ENCODE measurements around the gene ACCS. TPM values are rescaled to one million over a fixed set of nuclear protein-coding genes. Genes with fewer than 3 reads are reported as not detected.

The ACCS gene
- total RNA-seq, 2 donors from 2014 or later = 10.6 to 16.6 TPM

GRCh38 chr11:44036811-44037657, 29.0 kb upstream of the ACCS start:
- peak; percentile 89 for TF ChIP-seq CTCF (conservative IDR thresholded peaks at IDR 0.05)
- no peak overlapping the region for H3K4me3 Mint-ChIP-seq

GRCh38 chr11:44037658-44037998, 28.4 kb upstream of the ACCS start:
- DNase-seq = no peak
- Mint-ChIP-seq H3K4me1 (no peaks in the 10 kb centered on the region), H3K27me3 (ENCODE audit: insufficient read depth) (peaks cover 7% of the 10 kb centered on the region), H3K4me3 (no peak overlapping the region), H3K36me3 (ENCODE audit: low read depth) (no peaks in the 10 kb centered on the region), H3K27ac (no peak overlapping the region), H3K9me3 (peaks cover 6% of the 10 kb centered on the region)
- H3K27me3 ChIP-seq (ENCODE audit: control insufficient read depth, insufficient read depth, low read length, poor library complexity, severe bottlenecking) = no peaks in the 10 kb centered on the region
- H3K27ac ChIP-seq (ENCODE audit: low read depth, low read length) = no peak overlapping the region
- WGBS, 2 experiments (ENCODE audit: insufficient coverage in 1 of 2, insufficient read length in 1 of 2) = 94% methylated on average over 2 of the region's 2 CpGs; no CpG with 5 or more reads in 1 of the 2 experiments
- no peaks in the 10 kb centered on the region for H3K4me1 ChIP-seq (ENCODE audit: control insufficient read depth, insufficient read depth, low read length)
- TF ChIP-seq CTCF (conservative IDR thresholded peaks at IDR 0.05) = peak; percentile 2
- H3K4me3 ChIP-seq (ENCODE audit: low read length) = no peak overlapping the region
- peaks cover 13% of the 10 kb centered on the region for H3K9me3 ChIP-seq (ENCODE audit: control insufficient read depth, low read length)
- H3K36me3 ChIP-seq (ENCODE audit: control insufficient read depth, insufficient read depth, low read length) = no peaks in the 10 kb centered on the region
- no peak overlapping the region for H3K9ac ChIP-seq (ENCODE audit: extremely low read depth, low read length, poor library complexity, severe bottlenecking)

More at GRCh38 chr11:44036811-44037657, 29.0 kb upstream of the ACCS start:
- H3K27ac Mint-ChIP-seq = no peak overlapping the region
- H3K36me3 Mint-ChIP-seq (ENCODE audit: low read depth) = no peaks in the 10 kb centered on the region
- Histone ChIP-seq H3K27ac (ENCODE audit: low read depth, low read length) (no peak overlapping the region), H3K4me1 (ENCODE audit: control insufficient read depth, insufficient read depth, low read length) (no peaks in the 10 kb centered on the region), H3K36me3 (ENCODE audit: control insufficient read depth, insufficient read depth, low read length) (no peaks in the 10 kb centered on the region), H3K9me3 (ENCODE audit: control insufficient read depth, low read length) (peaks cover 13% of the 10 kb centered on the region), H3K27me3 (ENCODE audit: control insufficient read depth, insufficient read depth, low read length, poor library complexity, severe bottlenecking) (no peaks in the 10 kb centered on the region), H3K9ac (ENCODE audit: extremely low read depth, low read length, poor library complexity, severe bottlenecking) (no peak overlapping the region), H3K4me3 (ENCODE audit: low read length) (no peak overlapping the region)
- 23% methylated on average over 8 to 12 of the region's 12 CpGs for WGBS, 2 experiments (ENCODE audit: insufficient coverage in 1 of 2, insufficient read length in 1 of 2)
- peaks cover 7% of the 10 kb centered on the region for H3K27me3 Mint-ChIP-seq (ENCODE audit: insufficient read depth)
- H3K9me3 Mint-ChIP-seq = peaks cover 6% of the 10 kb centered on the region
- H3K4me1 Mint-ChIP-seq = no peaks in the 10 kb centered on the region
- DNase-seq = peak; percentile 94

GRCh38 chr11:44043157-44043556, 22.9 kb upstream of the ACCS start:
- 100% methylated on average over 2 of the region's 2 CpGs; no CpG with 5 or more reads in 1 of the 2 experiments for WGBS, 2 experiments (ENCODE audit: insufficient coverage in 1 of 2, insufficient read length in 1 of 2)
- H3K27me3 Mint-ChIP-seq (ENCODE audit: insufficient read depth) = peaks cover 28% of the 10 kb centered on the region
- H3K4me3 ChIP-seq (ENCODE audit: low read length) = no peak overlapping the region

More at GRCh38 chr11:44043157-44043556, 22.9 kb upstream of the ACCS start:
- H3K9me3 ChIP-seq (ENCODE audit: control insufficient read depth, low read length) = peaks cover 13% of the 10 kb centered on the region
- peaks cover 8% of the 10 kb centered on the region for H3K27me3 ChIP-seq (ENCODE audit: control insufficient read depth, insufficient read depth, low read length, poor library complexity, severe bottlenecking)
- H3K27ac Mint-ChIP-seq = no peak overlapping the region
- DNase-seq = no peak
- H3K4me3 Mint-ChIP-seq = no peak overlapping the region
- no peak overlapping the region for H3K9ac ChIP-seq (ENCODE audit: extremely low read depth, low read length, poor library complexity, severe bottlenecking)
- H3K4me1 ChIP-seq (ENCODE audit: control insufficient read depth, insufficient read depth, low read length) = no peaks in the 10 kb centered on the region
- H3K36me3 Mint-ChIP-seq (ENCODE audit: low read depth) = no peaks in the 10 kb centered on the region
- H3K9me3 Mint-ChIP-seq = peaks cover 6% of the 10 kb centered on the region
- H3K27ac ChIP-seq (ENCODE audit: low read depth, low read length) = no peak overlapping the region
- TF ChIP-seq CTCF (conservative IDR thresholded peaks at IDR 0.05) = no peak
- H3K4me1 Mint-ChIP-seq = no peaks in the 10 kb centered on the region
- H3K36me3 ChIP-seq (ENCODE audit: control insufficient read depth, insufficient read depth, low read length) = no peaks in the 10 kb centered on the region

All from endodermal cell (in vitro differentiated cells).